Body of pancreas (tissue), 4 donors: ENCODE measurements around the gene DDX1.

Source experiments
- CTCF ChIP-seq, 7 experiments: fragments of 450-650 bp in 4 of 7; fragments of 200-600 bp in 3 of 7; sonication (generic) in 3 of 7; IDR thresholded peaks; one replicate each; pipeline ENCODE4 v1.5.1; 2016 to 2019; ENCODE audit warnings: antibody characterized with exemption in 7 of 7
- POLR2A ChIP-seq, 3 donors: fragments of 450-650 bp; IDR thresholded peaks; one replicate each; pipeline ENCODE4 v1.6.1; 2016; ENCODE audit warnings: antibody characterized with exemption in 3 of 3, mild to moderate bottlenecking in 2 of 3

GRCh38 chr2:15565392-15565791, 26.3 kb upstream of the DDX1 start:
- TF ChIP-seq POLR2A (IDR thresholded peaks at IDR 0.05) (no peak), CTCF (IDR thresholded peaks at IDR 0.05) (no peak)
